Effector memory CD8-positive, alpha-beta T cell (primary cell): ENCODE data around the gene ZC3H15.
"Not testable (repeated sequence)": the region's sequence is repeated elsewhere in the genome, so short reads cannot be mapped to it uniquely, and the experiment has no call there.

Source experiments
- ATAC-seq: fragments of 150-1000 bp; cut with Tn5 transposase; replicated peaks from 2 replicates; pipeline ENCODE4 v1.10.0; 2021; ENCODE audit warnings: mild to moderate bottlenecking, moderate library complexity
- DNase-seq, 3 experiments: peaks; one replicate each; pipeline ENCODE4 v3.0.0; 2021
- H3K27ac Mint-ChIP-seq, 2 donors: one replicate each; pipeline ENCODE4 v1.8.0; 2022; ENCODE audit warnings: mild to moderate bottlenecking in 2 of 2, mixed read lengths in 2 of 2, moderate library complexity in 2 of 2
- H3K27me3 Mint-ChIP-seq, 2 donors: one replicate each; pipeline ENCODE4 v1.8.0; 2022; ENCODE audit warnings: mixed read lengths in 2 of 2
- H3K36me3 Mint-ChIP-seq: one replicate; pipeline ENCODE4 v1.8.0; 2022; ENCODE audit warnings: mild to moderate bottlenecking, moderate library complexity, mixed read lengths; ENCODE audit not compliant: insufficient read depth
- H3K4me1 Mint-ChIP-seq, 2 donors: one replicate each; pipeline ENCODE4 v1.8.0; 2022; ENCODE audit warnings: low read depth in 2 of 2, mixed read lengths in 2 of 2
- H3K4me3 Mint-ChIP-seq, 2 donors: one replicate each; pipeline ENCODE4 v1.8.0; 2022; ENCODE audit warnings: mild to moderate bottlenecking in 2 of 2, mixed read lengths in 2 of 2, moderate library complexity in 2 of 2
- H3K9me3 Mint-ChIP-seq, 2 donors: one replicate each; pipeline ENCODE4 v1.8.0; 2022; ENCODE audit warnings: mixed read lengths in 2 of 2

Gene ZC3H15

GRCh38 chr2:186508263-186508662, 22.2 kb downstream of the ZC3H15 start:
- peaks cover 70% of the 10 kb centered on the region for H3K36me3 Mint-ChIP-seq
- no peak overlapping the region for H3K4me3 Mint-ChIP-seq
- H3K9me3 Mint-ChIP-seq: no peaks in the 10 kb centered on the region
- peaks cover 2 to 9% of the 10 kb centered on the region in 2 donors for H3K4me1 Mint-ChIP-seq
- H3K27ac Mint-ChIP-seq: peak overlapping the region; percentile 53 to 82
- ATAC-seq: no peak
- H3K27me3 Mint-ChIP-seq: no peaks in the 10 kb centered on the region
- no peak for DNase-seq

GRCh38 chr2:186515376-186515775, 29.3 kb downstream of the ZC3H15 start:
- Mint-ChIP-seq H3K4me3 (no peak overlapping the region), H3K36me3 (peaks cover 31% of the 10 kb centered on the region), H3K27ac (peak overlapping the region in 1 of 2 donors; percentile 35)

DNA sequence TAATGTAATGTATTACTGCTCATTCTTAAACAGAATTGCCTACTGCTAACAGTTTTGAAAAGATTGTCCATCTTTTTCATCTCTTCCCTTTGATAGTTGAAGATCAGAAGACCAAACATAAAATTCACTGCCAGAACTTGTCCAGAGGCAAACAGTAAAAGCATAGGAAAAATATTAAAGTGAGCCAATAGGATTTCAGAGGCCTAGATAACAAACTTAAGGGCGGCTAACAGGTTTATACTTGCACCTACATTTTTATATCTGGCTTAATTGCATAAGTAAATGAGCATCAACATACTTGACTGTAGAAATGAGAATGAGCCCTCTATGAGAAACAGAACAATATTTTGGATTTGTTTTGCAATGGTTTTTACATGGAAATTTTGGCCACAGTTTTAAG, 30.3 kb downstream of the ZC3H15 start:
- Mint-ChIP-seq H3K36me3 (peaks cover 32% of the 10 kb centered on the region), H3K4me1 (peaks cover 4% of the 10 kb centered on the region in 2 donors), H3K27me3 (no peaks in the 10 kb centered on the region), H3K27ac (peak overlapping the region in 1 of 2 donors; percentile 25), H3K4me3 (no peak overlapping the region), H3K9me3 (no peaks in the 10 kb centered on the region)
- no peak for ATAC-seq
- DNase-seq: no peak

More at GRCh38 chr2:186515376-186515775, 29.3 kb downstream of the ZC3H15 start:
- no peak for DNase-seq
- peaks cover 4% of the 10 kb centered on the region in 2 donors for H3K4me1 Mint-ChIP-seq
- no peaks in the 10 kb centered on the region for H3K27me3 Mint-ChIP-seq
- no peak for ATAC-seq
- no peaks in the 10 kb centered on the region for H3K9me3 Mint-ChIP-seq

DNA sequence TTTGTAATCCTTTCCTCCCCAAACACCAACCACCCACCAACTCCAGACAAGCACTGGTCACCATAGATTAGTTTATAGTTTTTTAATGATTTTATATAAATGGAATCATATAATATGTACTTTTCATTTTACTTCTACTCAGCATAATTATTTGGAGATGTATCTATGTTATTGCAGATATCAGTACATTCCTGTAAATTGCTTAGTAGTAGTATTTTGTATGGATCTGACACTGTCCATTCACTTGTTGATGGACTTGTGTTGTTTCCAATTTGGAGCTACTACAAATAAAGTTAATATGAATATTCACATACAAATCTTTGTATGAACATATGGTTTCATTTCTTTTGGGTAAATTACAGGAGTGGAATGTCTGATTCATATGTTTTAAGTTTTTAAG, 31.0 kb downstream of the ZC3H15 start:
- H3K4me3 Mint-ChIP-seq: no peak overlapping the region
- ATAC-seq (no peak), DNase-seq (no peak)
- no peak overlapping the region for H3K27ac Mint-ChIP-seq
- H3K9me3 Mint-ChIP-seq: no peaks in the 10 kb centered on the region
- H3K4me1 Mint-ChIP-seq: peaks cover 4% of the 10 kb centered on the region in 2 donors
- H3K36me3 Mint-ChIP-seq: peaks cover 32% of the 10 kb centered on the region
- no peaks in the 10 kb centered on the region for H3K27me3 Mint-ChIP-seq

DNA sequence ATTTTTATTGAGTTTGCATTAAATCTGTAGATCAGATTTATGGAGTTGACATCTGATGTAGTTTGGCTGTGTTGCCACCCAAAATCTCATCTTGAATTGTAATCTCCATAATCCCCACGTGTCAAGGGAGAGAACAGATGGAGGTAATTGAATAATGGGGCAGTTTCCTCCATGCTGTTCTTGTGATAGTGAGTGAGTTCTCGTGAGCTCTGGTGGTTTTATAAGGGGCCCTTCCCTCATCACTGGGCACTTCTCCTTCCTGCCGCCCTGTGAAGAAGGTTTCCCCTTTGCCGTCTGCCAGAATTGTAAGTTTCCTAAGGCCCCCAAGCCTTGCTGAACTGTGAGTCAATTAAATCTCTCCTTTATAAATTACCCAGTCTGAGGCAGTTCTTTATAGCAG, 32.2 kb downstream of the ZC3H15 start:
- Mint-ChIP-seq H3K27ac (no peak overlapping the region), H3K9me3 (no peaks in the 10 kb centered on the region), H3K27me3 (no peaks in the 10 kb centered on the region), H3K36me3 (peaks cover 32% of the 10 kb centered on the region), H3K4me1 (peaks cover 4% of the 10 kb centered on the region in 2 donors), H3K4me3 (no peak overlapping the region)
- DNase-seq: no peak
- no peak for ATAC-seq

- DNase-seq (no peak), ATAC-seq (no peak)
- Mint-ChIP-seq H3K4me3 (no peak overlapping the region), H3K36me3 (peaks cover 28% of the 10 kb centered on the region), H3K9me3 (no peaks in the 10 kb centered on the region), H3K27me3 (no peaks in the 10 kb centered on the region), H3K27ac (no peak overlapping the region), H3K4me1 (peaks cover 4% of the 10 kb centered on the region in 2 donors)
Measured at GRCh38 chr2:186518945-186519344, 32.9 kb downstream of the ZC3H15 start.

GRCh38 chr2:186521570-186522153, 35.6 kb downstream of the ZC3H15 start:
- DNase-seq, H3K9me3 Mint-ChIP-seq, H3K4me3 Mint-ChIP-seq, H3K4me1 Mint-ChIP-seq, H3K27ac Mint-ChIP-seq, ATAC-seq, H3K27me3 Mint-ChIP-seq: not testable (repeated sequence)
- peaks cover 19% of the 10 kb centered on the region for H3K36me3 Mint-ChIP-seq

DNA sequence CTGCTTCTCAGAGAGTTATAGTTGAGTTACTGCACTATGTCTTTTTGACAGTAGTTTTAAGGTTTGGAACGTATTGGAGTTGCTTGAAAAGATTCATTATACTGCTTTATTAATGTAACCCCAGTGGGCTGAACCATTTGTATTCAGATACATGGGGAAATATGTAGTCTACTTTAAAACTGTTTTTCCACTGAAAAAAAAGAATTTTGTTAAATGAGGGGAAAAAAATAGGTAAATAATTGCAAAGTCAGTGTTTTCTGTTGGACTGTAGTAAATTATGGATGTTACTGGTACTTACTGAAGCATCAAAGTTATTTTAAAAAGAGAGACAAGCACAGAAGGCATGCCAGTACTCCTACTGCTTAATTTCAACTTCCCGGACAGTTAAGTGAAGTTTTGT, 36.4 kb downstream of the ZC3H15 start:
- no peak overlapping the region for H3K4me3 Mint-ChIP-seq
- ATAC-seq (no peak), DNase-seq (no peak)
- H3K27ac Mint-ChIP-seq: no peak overlapping the region
- H3K4me1 Mint-ChIP-seq: peaks cover 4% of the 10 kb centered on the region in 2 donors
- no peaks in the 10 kb centered on the region for H3K9me3 Mint-ChIP-seq
- H3K27me3 Mint-ChIP-seq: no peaks in the 10 kb centered on the region
- H3K36me3 Mint-ChIP-seq: peaks cover 15% of the 10 kb centered on the region

DNA sequence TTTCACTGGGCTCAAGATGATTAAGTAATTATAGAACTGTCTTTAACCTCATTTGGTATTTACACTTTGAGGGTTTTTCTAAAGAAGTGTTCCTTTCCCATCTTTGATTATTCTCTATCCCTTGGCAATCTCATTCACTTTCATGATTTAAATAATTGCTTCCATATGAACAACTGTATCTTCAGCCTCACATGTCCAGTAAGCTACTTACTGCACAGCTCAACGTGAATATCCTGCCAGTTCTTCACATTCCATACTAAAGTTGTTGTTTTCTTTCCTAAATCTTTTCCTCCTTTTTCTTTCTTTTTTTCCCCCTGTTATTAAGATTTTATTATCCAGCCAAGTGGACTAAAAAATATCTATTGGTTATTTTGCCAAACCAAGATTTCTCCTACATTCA, 37.7 kb downstream of the ZC3H15 start:
- Mint-ChIP-seq H3K4me3 (no peak overlapping the region), H3K27ac (peak overlapping the region in 1 of 2 donors; percentile 2), H3K27me3 (no peaks in the 10 kb centered on the region), H3K4me1 (peaks cover 0 to 3% of the 10 kb centered on the region in 2 donors), H3K36me3 (peaks cover 7% of the 10 kb centered on the region), H3K9me3 (no peaks in the 10 kb centered on the region)
- no peak for ATAC-seq
- no peak for DNase-seq

GRCh38 chr2:186526281-186526680, 40.2 kb downstream of the ZC3H15 start:
- no peaks in the 10 kb centered on the region for H3K9me3 Mint-ChIP-seq
- DNase-seq (no peak), ATAC-seq (no peak)
- no peaks in the 10 kb centered on the region for H3K27me3 Mint-ChIP-seq
- no peaks in the 10 kb centered on the region for H3K4me1 Mint-ChIP-seq
- H3K36me3 Mint-ChIP-seq: peaks cover 2% of the 10 kb centered on the region
- no peak overlapping the region for H3K4me3 Mint-ChIP-seq
- H3K27ac Mint-ChIP-seq: no peak overlapping the region

- Mint-ChIP-seq H3K36me3 (no peaks in the 10 kb centered on the region), H3K27me3 (peaks cover 0 to 7% of the 10 kb centered on the region in 2 donors), H3K4me3 (no peak overlapping the region), H3K9me3 (no peaks in the 10 kb centered on the region), H3K27ac (no peak overlapping the region), H3K4me1 (no peaks in the 10 kb centered on the region)
- ATAC-seq: no peak
- DNase-seq: no peak
Measured at GRCh38 chr2:186530314-186530713, 44.3 kb downstream of the ZC3H15 start.

- H3K4me1 Mint-ChIP-seq: no peaks in the 10 kb centered on the region
- no peaks in the 10 kb centered on the region for H3K36me3 Mint-ChIP-seq
- ATAC-seq: no peak
- H3K27ac Mint-ChIP-seq: no peak overlapping the region
- H3K9me3 Mint-ChIP-seq: no peaks in the 10 kb centered on the region
- no peak for DNase-seq
- H3K4me3 Mint-ChIP-seq: no peak overlapping the region
- H3K27me3 Mint-ChIP-seq: peaks cover 0 to 17% of the 10 kb centered on the region in 2 donors
Measured at GRCh38 chr2:186531257-186531775, 45.3 kb downstream of the ZC3H15 start.

GRCh38 chr2:186532891-186533290, 46.8 kb downstream of the ZC3H15 start:
- Mint-ChIP-seq H3K27ac (no peak overlapping the region), H3K9me3 (no peaks in the 10 kb centered on the region), H3K36me3 (no peaks in the 10 kb centered on the region), H3K4me1 (no peaks in the 10 kb centered on the region), H3K27me3 (peaks cover 0 to 24% of the 10 kb centered on the region in 2 donors), H3K4me3 (no peak overlapping the region)
- ATAC-seq (no peak), DNase-seq (no peak)

- Mint-ChIP-seq H3K36me3 (no peaks in the 10 kb centered on the region), H3K9me3 (no peaks in the 10 kb centered on the region), H3K27me3 (peaks cover 0 to 29% of the 10 kb centered on the region in 2 donors), H3K27ac (no peak overlapping the region), H3K4me3 (no peak overlapping the region), H3K4me1 (no peaks in the 10 kb centered on the region)
- no peak for ATAC-seq
- DNase-seq: no peak
Measured at GRCh38 chr2:186533717-186534116, 47.7 kb downstream of the ZC3H15 start.
